B cell (primary cell): ENCODE measurements around the gene TXN. TPM values are rescaled to one million over a fixed set of nuclear protein-coding genes. Genes with fewer than 3 reads are reported as not detected.

Experiments
- ATAC-seq: fragments of 200-7000 bp; cut with Tn5 transposase; one replicate; pipeline ENCODE4 v1.10.0; 2021; ENCODE audit warnings: low read depth, mild to moderate bottlenecking, moderate number of reproducible peaks, moderate library complexity
- CTCF ChIA-PET: fragments of 350-600 bp; sonication (Branson Sonifier 250); formaldehyde crosslinking; loops from one replicate; lab custom pipeline; 2021; ENCODE audit warnings: antibody characterized with exemption, inconsistent platforms; lab: Charles Lee
- POLR2A ChIA-PET: fragments of 350-600 bp; sonication (Branson Sonifier 250); formaldehyde crosslinking; loops from one replicate; lab custom pipeline; 2021; ENCODE audit warnings: antibody characterized with exemption; lab: Charles Lee
- DNase-seq: peaks from one replicate; pipeline ENCODE4 v3.0.0; 2013
- H2AFZ ChIP-seq: 2 replicates; pipeline ENCODE4 v1.6.1; 2012; ENCODE audit warnings: mild to moderate bottlenecking, low read depth, low read length; ENCODE audit not compliant: insufficient read depth, poor library complexity, severe bottlenecking
- H3K27ac ChIP-seq, 2 donors: 1 replicate in 1 of 2; 2 replicates in 1 of 2; pipeline ENCODE4 v1.5.1; 2012 to 2013; ENCODE audit warnings: low read length in 2 of 2, mild to moderate bottlenecking in 2 of 2, moderate library complexity in 1 of 2
- H3K27me3 ChIP-seq, 4 experiments: fragments of 200-600 bp in 1 of 4; sonication (generic) in 1 of 4; replicated peaks in 1 of 4; 1 replicate in 2 of 4; 2 replicates in 2 of 4; pipeline versions ENCODE4 v1.6.1 to v1.7.0; 2013 to 2016; ENCODE audit warnings: low read length in 3 of 4, mild to moderate bottlenecking in 2 of 4, mixed read lengths in 1 of 4, moderate library complexity in 1 of 4; ENCODE audit not compliant: insufficient read depth in 4 of 4, control insufficient read depth in 3 of 4; ENCODE audit errors: control extremely low read depth in 1 of 4
- H3K36me3 ChIP-seq, 2 experiments: replicated peaks in 1 of 2; 1 replicate in 1 of 2; 2 replicates in 1 of 2; pipeline versions ENCODE4 v1.6.1 to v1.7.1; 2013; ENCODE audit warnings: low read length in 1 of 2; ENCODE audit not compliant: insufficient read depth in 2 of 2, control insufficient read depth in 1 of 2; ENCODE audit errors: control extremely low read depth in 1 of 2, extremely low read depth in 1 of 2
- H3K4me1 ChIP-seq, 2 donors: fragments of 200-600 bp in 1 of 2; sonication (generic) in 1 of 2; 1 replicate in 1 of 2; 2 replicates in 1 of 2; pipeline versions ENCODE4 v1.5.1 to v1.6.1; 2013 to 2017; ENCODE audit warnings: low read length in 2 of 2; ENCODE audit not compliant: control insufficient read depth in 2 of 2, insufficient read depth in 2 of 2
- H3K4me2 ChIP-seq: replicated peaks from 2 replicates; pipeline ENCODE3; 2012; ENCODE audit warnings: mild to moderate bottlenecking, low read depth, low read length; ENCODE audit not compliant: poor library complexity, severe bottlenecking
- H3K4me3 ChIP-seq, 5 experiments: fragments of 200-600 bp in 1 of 5; sonication (generic) in 1 of 5; 1 replicate in 3 of 5; 2 replicates in 2 of 5; pipeline versions ENCODE4 v1.5.1 to v1.7.0; 2011 to 2016; ENCODE audit warnings: low read length in 4 of 5, mild to moderate bottlenecking in 4 of 5, low read depth in 2 of 5, control low read depth in 1 of 5, moderate library complexity in 1 of 5; ENCODE audit not compliant: insufficient read depth in 1 of 5; ENCODE audit errors: control extremely low read depth in 1 of 5, extremely low read depth in 1 of 5
- H3K79me2 ChIP-seq: fragments of 200-600 bp; sonication (generic); one replicate; pipeline ENCODE4 v1.6.0; 2016; ENCODE audit warnings: low read length; ENCODE audit not compliant: control insufficient read depth, insufficient read depth
- H3K9ac ChIP-seq: fragments of 200-600 bp; sonication (generic); 2 replicates; pipeline ENCODE4 v1.6.1; 2017; ENCODE audit warnings: mild to moderate bottlenecking, low read length, moderate library complexity
- H3K9me3 ChIP-seq, 3 donors: one replicate each; pipeline versions ENCODE4 v1.6.1 to v1.7.1; 2013; ENCODE audit warnings: low read length in 2 of 3; ENCODE audit not compliant: control insufficient read depth in 2 of 3, insufficient read depth in 1 of 3; ENCODE audit errors: control extremely low read depth in 1 of 3
- H4K20me1 ChIP-seq: 2 replicates; pipeline ENCODE4 v1.6.0; 2012; ENCODE audit warnings: mild to moderate bottlenecking, low read length; ENCODE audit not compliant: insufficient read depth, control insufficient read depth, poor library complexity, severe bottlenecking
- H3K27ac Mint-ChIP-seq: one replicate; pipeline ENCODE4 v1.8.0; 2021; ENCODE audit warnings: mixed read lengths
- H3K27me3 Mint-ChIP-seq: one replicate; pipeline ENCODE4 v1.8.0; 2021; ENCODE audit warnings: mixed read lengths
- H3K4me1 Mint-ChIP-seq: one replicate; pipeline ENCODE4 v1.8.0; 2021; ENCODE audit warnings: mixed read lengths
- H3K4me3 Mint-ChIP-seq: one replicate; pipeline ENCODE4 v1.8.0; 2021; ENCODE audit warnings: mixed read lengths
- H3K9me3 Mint-ChIP-seq: one replicate; pipeline ENCODE4 v1.8.0; 2022; ENCODE audit warnings: mixed read lengths; ENCODE audit not compliant: insufficient read depth
- EZH2 ChIP-seq: IDR thresholded peaks from 2 replicates; pipeline ENCODE4 v1.6.1; 2012; ENCODE audit warnings: borderline replicate concordance, low read depth, mild to moderate bottlenecking, moderate library complexity, low read length; ENCODE audit not compliant: insufficient read depth, poor library complexity, severe bottlenecking
- WGBS: methylation state at CpG from one replicate; pipeline ENCODE4 v1.1.5; 2013; ENCODE audit warnings: missing lambda C conversion rate; ENCODE audit not compliant: insufficient coverage; 5-methylcytosine and 5-hydroxymethylcytosine counted together
- intact Hi-C: fragments of 100-400 bp; cut with micrococcal nuclease; formaldehyde crosslinking; loops from one replicate; pipeline ENCODE4 v1.10.0; 2022
- polyA plus RNA-seq: library from polyadenylated mRNA; depleted of rRNA; stranded (reverse); fragments of >200 nt; gene quantifications from 2 replicates; pipeline ENCODE4 v1.2.3, GENCODE V29; 2012
- total RNA-seq, 2 donors: library from RNA; stranded (reverse); fragments of 120-200 nt in 1 of 2; gene quantifications; 1 replicate in 1 of 2; 2 replicates in 1 of 2; pipeline versions ENCODE4 v1.2.3 to v1.2.4, GENCODE V29; 2013 to 2022
- TF ChIP-seq, protein P1 (sequence below): fragments of 200-600 bp; IDR thresholded peaks from one replicate; pipeline ENCODE4 v1.8.0; 2022; ENCODE audit warnings: antibody characterized with exemption, mild to moderate bottlenecking

Gene TXN
- total and polyA plus RNA-seq, 2 donors (not counting 1 experiment from before 2014, with no cell fraction given) = 20.2 to 29.0 TPM

GRCh38 chr9:110248361-110248760 is 7.9 kb downstream of the TXN start:
- H3K9me3 Mint-ChIP-seq = no peaks in the 10 kb centered on the region
- Histone ChIP-seq H3K36me3 (peaks cover 2 to 10% of the 10 kb centered on the region in 2 experiments), H3K4me2 (no peak overlapping the region), H3K79me2 (no peaks in the 10 kb centered on the region), H3K4me3 (no peak overlapping the region), H4K20me1 (no peaks in the 10 kb centered on the region), H3K27me3 (no peaks in the 10 kb centered on the region), H3K9me3 (no peaks in the 10 kb centered on the region), H3K27ac (no peak overlapping the region), H3K9ac (no peak overlapping the region), H2AFZ (no peak overlapping the region), H3K4me1 (no peaks in the 10 kb centered on the region)
- peaks cover 2% of the 10 kb centered on the region for H3K4me1 Mint-ChIP-seq
- WGBS = 100% methylated on average over 2 of the region's 2 CpGs
- no peak overlapping the region for H3K27ac Mint-ChIP-seq
- POLR2A ChIA-PET = no interaction called here
- intact Hi-C loops = no loop called here
- CTCF ChIA-PET = no interaction called here
- H3K4me3 Mint-ChIP-seq = no peak overlapping the region
- ATAC-seq (no peak), DNase-seq (no peak)
- TF ChIP-seq, protein P1, sequence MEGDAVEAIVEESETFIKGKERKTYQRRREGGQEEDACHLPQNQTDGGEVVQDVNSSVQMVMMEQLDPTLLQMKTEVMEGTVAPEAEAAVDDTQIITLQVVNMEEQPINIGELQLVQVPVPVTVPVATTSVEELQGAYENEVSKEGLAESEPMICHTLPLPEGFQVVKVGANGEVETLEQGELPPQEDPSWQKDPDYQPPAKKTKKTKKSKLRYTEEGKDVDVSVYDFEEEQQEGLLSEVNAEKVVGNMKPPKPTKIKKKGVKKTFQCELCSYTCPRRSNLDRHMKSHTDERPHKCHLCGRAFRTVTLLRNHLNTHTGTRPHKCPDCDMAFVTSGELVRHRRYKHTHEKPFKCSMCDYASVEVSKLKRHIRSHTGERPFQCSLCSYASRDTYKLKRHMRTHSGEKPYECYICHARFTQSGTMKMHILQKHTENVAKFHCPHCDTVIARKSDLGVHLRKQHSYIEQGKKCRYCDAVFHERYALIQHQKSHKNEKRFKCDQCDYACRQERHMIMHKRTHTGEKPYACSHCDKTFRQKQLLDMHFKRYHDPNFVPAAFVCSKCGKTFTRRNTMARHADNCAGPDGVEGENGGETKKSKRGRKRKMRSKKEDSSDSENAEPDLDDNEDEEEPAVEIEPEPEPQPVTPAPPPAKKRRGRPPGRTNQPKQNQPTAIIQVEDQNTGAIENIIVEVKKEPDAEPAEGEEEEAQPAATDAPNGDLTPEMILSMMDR = no peak
- TF ChIP-seq EZH2 = no peak
- no peaks in the 10 kb centered on the region for H3K27me3 Mint-ChIP-seq

- intact Hi-C loops = no loop called here
- Histone ChIP-seq H2AFZ (no peak overlapping the region), H3K27me3 (no peaks in the 10 kb centered on the region), H3K4me1 (no peaks in the 10 kb centered on the region), H3K27ac (no peak overlapping the region), H3K9me3 (no peaks in the 10 kb centered on the region), H3K79me2 (no peaks in the 10 kb centered on the region), H3K4me3 (no peak overlapping the region), H3K4me2 (no peak overlapping the region), H3K9ac (no peak overlapping the region), H4K20me1 (no peaks in the 10 kb centered on the region), H3K36me3 (peaks cover 2 to 10% of the 10 kb centered on the region in 2 experiments)
- Mint-ChIP-seq H3K27ac (no peak overlapping the region), H3K27me3 (no peaks in the 10 kb centered on the region), H3K4me3 (no peak overlapping the region), H3K4me1 (no peaks in the 10 kb centered on the region), H3K9me3 (no peaks in the 10 kb centered on the region)
- no peak for DNase-seq
- ATAC-seq = no peak
- POLR2A ChIA-PET = no interaction called here
- TF ChIP-seq, protein P1 = no peak
- TF ChIP-seq EZH2 = no peak
- WGBS = 98% methylated on average over 6 of the region's 6 CpGs
- CTCF ChIA-PET = interaction anchor here (0.5 kb wide), 1 partner anchor 267 kb away, joined by 3 read pairs; no protein-coding TSS in a partner anchor
Measured at GRCh38 chr9:110246214-110246613, 10.1 kb downstream of the TXN start.
